Neural crest cell (in vitro differentiated cells): ENCODE measurements around the gene NSUN3. TPM values are rescaled to one million over a fixed set of nuclear protein-coding genes. Genes with fewer than 3 reads are reported as not detected.
"Not testable (repeated sequence)": the region's sequence is repeated elsewhere in the genome, so short reads cannot be mapped to it uniquely, and the experiment has no call there.

ENCODE experiments used
- DNase-seq: peaks from one replicate; pipeline ENCODE4 v3.0.0; 2021; ENCODE audit warnings: low read depth, mixed read lengths, low spot score
- H3K27ac Mint-ChIP-seq: one replicate; pipeline ENCODE4 v1.8.0; 2021; ENCODE audit warnings: mild to moderate bottlenecking, mixed read lengths; ENCODE audit not compliant: unreplicated experiment
- H3K27me3 Mint-ChIP-seq: 2 replicates; pipeline ENCODE4 v1.8.0; 2021; ENCODE audit warnings: low read depth, mild to moderate bottlenecking, mixed read lengths
- H3K36me3 Mint-ChIP-seq: 2 replicates; pipeline ENCODE4 v1.8.0; 2021; ENCODE audit warnings: low read depth, mild to moderate bottlenecking, mixed read lengths
- H3K4me1 Mint-ChIP-seq: 2 replicates; pipeline ENCODE4 v1.8.0; 2021; ENCODE audit warnings: mixed read lengths
- H3K4me3 Mint-ChIP-seq: one replicate; pipeline ENCODE4 v1.8.0; 2021; ENCODE audit warnings: mild to moderate bottlenecking, mixed read lengths
- H3K9me3 Mint-ChIP-seq: 2 replicates; pipeline ENCODE4 v1.8.0; 2021; ENCODE audit warnings: mixed read lengths
- total RNA-seq: library from RNA; stranded (reverse); gene quantifications from 2 replicates; pipeline ENCODE4 v1.2.1, GENCODE V29; 2021
- TF ChIP-seq, protein P1 (sequence below): fragments of 200-600 bp; sonication (generic); conservative IDR thresholded peaks from 2 replicates; pipeline ENCODE4 v1.5.0; 2021; ENCODE audit warnings: antibody characterized with exemption, mild to moderate bottlenecking

NSUN3 gene
- total RNA-seq, 1 donor from 2014 or later, result 13.0 TPM

DNA sequence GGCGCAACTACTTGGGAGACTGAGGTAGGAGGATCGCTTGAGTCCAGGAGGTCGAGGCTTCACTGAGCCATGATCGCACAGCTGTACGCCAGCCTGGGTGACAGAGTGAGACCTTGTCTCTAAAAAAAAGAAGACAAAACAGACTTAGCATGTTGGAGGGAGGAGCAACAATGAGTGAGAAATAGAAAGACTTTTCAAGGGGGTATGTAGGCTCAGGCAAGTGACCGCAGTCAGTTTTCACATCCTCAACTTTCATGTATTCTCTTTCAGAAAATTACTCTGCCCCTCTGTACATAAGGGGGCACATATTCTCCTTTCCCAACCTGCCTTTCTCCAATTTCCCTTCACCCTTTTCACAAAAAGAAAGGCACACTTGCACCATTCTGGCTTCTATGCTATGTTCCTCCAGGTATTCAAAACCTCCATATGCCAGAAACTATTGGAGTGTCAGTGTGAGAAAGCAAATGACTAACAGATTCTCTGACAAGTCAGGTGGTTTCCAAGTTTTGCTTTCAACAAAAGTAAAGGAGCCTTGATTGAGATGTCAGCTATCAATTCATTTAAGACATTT is 7.6 kb downstream of the NSUN3 start:
- TF ChIP-seq, protein P1, sequence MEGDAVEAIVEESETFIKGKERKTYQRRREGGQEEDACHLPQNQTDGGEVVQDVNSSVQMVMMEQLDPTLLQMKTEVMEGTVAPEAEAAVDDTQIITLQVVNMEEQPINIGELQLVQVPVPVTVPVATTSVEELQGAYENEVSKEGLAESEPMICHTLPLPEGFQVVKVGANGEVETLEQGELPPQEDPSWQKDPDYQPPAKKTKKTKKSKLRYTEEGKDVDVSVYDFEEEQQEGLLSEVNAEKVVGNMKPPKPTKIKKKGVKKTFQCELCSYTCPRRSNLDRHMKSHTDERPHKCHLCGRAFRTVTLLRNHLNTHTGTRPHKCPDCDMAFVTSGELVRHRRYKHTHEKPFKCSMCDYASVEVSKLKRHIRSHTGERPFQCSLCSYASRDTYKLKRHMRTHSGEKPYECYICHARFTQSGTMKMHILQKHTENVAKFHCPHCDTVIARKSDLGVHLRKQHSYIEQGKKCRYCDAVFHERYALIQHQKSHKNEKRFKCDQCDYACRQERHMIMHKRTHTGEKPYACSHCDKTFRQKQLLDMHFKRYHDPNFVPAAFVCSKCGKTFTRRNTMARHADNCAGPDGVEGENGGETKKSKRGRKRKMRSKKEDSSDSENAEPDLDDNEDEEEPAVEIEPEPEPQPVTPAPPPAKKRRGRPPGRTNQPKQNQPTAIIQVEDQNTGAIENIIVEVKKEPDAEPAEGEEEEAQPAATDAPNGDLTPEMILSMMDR, result no peak
- no peak overlapping the region for H3K27ac Mint-ChIP-seq
- no peak for DNase-seq
- H3K4me1 Mint-ChIP-seq, result peaks cover 7% of the 10 kb centered on the region
- H3K9me3 Mint-ChIP-seq, result no peaks in the 10 kb centered on the region
- no peaks in the 10 kb centered on the region for H3K27me3 Mint-ChIP-seq
- peaks cover 34% of the 10 kb centered on the region for H3K36me3 Mint-ChIP-seq
- H3K4me3 Mint-ChIP-seq, result no peak overlapping the region

DNA sequence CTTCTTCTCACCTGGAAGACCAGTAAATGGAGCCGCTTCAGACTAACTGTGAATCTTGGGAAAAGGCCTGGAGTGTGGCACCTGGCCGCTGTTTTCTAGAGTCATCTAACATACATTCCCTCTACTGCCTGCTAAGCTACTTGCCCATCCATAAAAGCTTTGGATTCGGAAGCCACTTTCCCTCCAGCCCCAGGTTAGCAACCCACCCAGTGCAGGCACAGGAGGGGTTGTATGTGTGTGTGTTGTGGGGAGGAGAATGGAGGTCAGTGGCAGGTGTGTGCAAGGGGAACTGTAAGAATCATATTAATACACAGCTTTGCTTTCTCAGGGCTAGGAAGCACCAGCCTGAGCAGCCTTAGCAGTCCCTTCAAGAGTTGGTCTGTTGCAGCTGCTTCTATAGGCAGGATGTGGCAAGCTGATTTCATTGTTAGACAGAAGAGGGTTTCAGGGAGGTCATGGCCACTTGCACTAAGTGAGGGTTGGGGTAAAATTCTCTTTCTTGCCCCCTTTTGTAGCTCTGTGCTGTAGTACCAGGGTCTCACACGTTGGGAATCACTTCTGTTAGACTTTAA is 8.9 kb downstream of the NSUN3 start:
- H3K36me3 Mint-ChIP-seq, result peaks cover 40% of the 10 kb centered on the region
- H3K27ac Mint-ChIP-seq, result no peak overlapping the region
- H3K4me1 Mint-ChIP-seq, result peaks cover 6% of the 10 kb centered on the region
- no peak for DNase-seq
- H3K9me3 Mint-ChIP-seq, result no peaks in the 10 kb centered on the region
- TF ChIP-seq, protein P1, result no peak
- no peaks in the 10 kb centered on the region for H3K27me3 Mint-ChIP-seq
- H3K4me3 Mint-ChIP-seq, result no peak overlapping the region

DNA sequence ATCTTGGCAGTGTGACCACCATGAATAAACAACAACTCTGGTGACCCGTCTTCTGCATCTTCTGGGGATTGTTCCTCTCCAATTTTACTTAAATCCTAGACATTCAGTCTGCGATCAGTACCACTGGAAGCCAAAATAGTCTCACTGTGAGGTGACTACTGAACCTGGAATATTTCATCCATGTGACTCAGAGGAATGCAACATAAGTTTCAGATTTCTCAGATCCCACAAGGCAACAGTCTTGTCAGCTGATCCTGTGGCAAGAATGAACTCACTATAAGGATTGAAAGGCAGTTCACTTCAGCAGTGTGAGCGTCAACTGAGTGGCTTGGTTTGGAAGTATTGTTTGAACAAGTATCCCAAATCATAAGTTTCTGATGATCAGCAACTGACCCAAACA is 13.2 kb downstream of the NSUN3 start:
- Mint-ChIP-seq H3K4me1 (peaks cover 12% of the 10 kb centered on the region), H3K27ac (no peak overlapping the region), H3K36me3 (peaks cover 41% of the 10 kb centered on the region), H3K4me3 (no peak overlapping the region), H3K9me3 (no peaks in the 10 kb centered on the region), H3K27me3 (no peaks in the 10 kb centered on the region)
- TF ChIP-seq, protein P1, result no peak
- DNase-seq, result no peak

DNA sequence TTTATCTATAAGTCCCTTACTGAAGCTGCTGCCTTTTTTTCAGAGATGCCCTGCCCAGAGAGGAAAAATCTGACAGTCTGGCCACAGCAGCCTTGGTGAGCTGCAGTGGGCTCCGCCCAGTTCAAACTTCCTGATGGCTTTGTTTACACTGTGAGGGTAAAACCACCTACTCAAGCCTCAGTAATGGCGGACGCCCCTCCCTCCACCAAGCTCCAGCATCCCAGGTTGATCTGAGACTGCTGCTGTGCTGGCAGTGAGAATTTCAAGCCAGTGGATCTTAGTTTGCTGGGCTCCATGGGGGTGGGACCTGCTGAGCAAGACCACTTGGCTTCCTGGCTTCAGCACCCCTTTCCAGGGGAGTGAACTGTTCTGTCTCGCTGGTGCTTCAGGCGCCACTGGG is 17.7 kb downstream of the NSUN3 start:
- not testable (repeated sequence) for H3K27ac Mint-ChIP-seq, DNase-seq, H3K4me3 Mint-ChIP-seq, H3K4me1 Mint-ChIP-seq, H3K27me3 Mint-ChIP-seq, H3K9me3 Mint-ChIP-seq
- H3K36me3 Mint-ChIP-seq, result peaks cover 24% of the 10 kb centered on the region

DNA sequence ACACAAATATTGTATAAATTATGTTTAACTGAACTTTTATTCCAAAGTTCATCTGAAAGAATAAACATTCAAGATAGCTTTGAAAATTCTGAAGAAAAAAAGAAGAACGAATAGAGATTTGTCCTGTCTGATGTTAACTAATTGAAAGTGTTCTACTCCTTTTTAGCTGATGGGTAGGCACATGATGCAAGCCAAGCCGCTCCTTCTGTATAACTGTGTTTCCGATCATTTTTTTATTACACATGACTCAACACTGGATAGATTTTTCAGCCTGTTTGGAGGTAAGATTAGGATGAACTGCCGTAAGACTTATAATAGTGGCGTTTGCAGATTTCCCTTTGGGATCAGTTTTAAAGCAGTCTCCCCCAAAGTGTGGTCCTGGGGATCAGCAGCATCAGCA is 19.0 kb downstream of the NSUN3 start:
- no peak for DNase-seq
- Mint-ChIP-seq H3K9me3 (no peaks in the 10 kb centered on the region), H3K4me3 (no peak overlapping the region), H3K4me1 (peaks cover 6% of the 10 kb centered on the region), H3K27me3 (no peaks in the 10 kb centered on the region), H3K27ac (no peak overlapping the region), H3K36me3 (peaks cover 22% of the 10 kb centered on the region)
- TF ChIP-seq, protein P1, result no peak

DNA sequence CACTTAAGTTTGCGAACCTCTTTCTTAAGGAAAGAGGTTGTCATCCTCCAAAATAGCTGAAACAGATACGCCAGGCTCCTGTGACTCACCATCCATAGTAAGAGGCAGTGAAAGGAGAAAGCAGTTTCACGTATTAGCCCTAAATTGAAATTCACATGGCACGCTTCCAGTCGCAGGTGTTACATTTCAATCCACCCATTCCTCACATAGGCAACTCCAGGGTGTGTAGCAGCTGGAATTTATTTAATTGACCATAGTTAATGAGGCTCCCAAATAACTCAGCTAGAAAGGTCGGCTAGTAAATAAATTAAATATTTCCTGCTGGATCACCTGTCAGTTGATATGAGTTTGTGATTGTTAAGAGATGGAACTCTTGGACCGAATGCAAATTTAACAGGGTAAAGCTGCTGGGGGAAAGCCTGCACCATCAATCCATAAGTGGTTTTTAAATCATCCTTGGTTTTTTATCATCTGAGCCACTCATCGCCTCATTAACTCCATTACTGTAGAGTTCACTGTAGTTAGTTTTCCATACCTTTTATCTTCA is 19.6 kb downstream of the NSUN3 start:
- no peak for DNase-seq
- Mint-ChIP-seq H3K4me3 (no peak overlapping the region), H3K4me1 (peaks cover 6% of the 10 kb centered on the region), H3K9me3 (no peaks in the 10 kb centered on the region), H3K36me3 (peaks cover 20% of the 10 kb centered on the region), H3K27me3 (no peaks in the 10 kb centered on the region), H3K27ac (no peak overlapping the region)
- TF ChIP-seq, protein P1, result no peak
